Breast epithelium (tissue), 4 donors: ENCODE data around the gene TRIM33. TPM values are rescaled to one million over a fixed set of nuclear protein-coding genes. Genes with fewer than 3 reads are reported as not detected.
"Not testable (repeated sequence)": the region's sequence is repeated elsewhere in the genome, so short reads cannot be mapped to it uniquely, and the experiment has no call there.

ENCODE experiments used
- DNase-seq, 2 donors: peaks; one replicate each; pipeline ENCODE4 v3.0.0-alpha.2; 2019; ENCODE audit warnings: low spot score in 2 of 2
- H3K27ac ChIP-seq, 2 donors: fragments of 200-600 bp; sonication (generic) in 1 of 2; one replicate each; pipeline ENCODE4 v1.5.1; 2016 to 2019; ENCODE audit warnings: mild to moderate bottlenecking in 1 of 2
- H3K27me3 ChIP-seq, 2 donors: fragments of 200-600 bp; sonication (generic) in 1 of 2; one replicate each; pipeline versions ENCODE4 v1.5.1 to v1.6.0; 2017 to 2019; ENCODE audit warnings: control low read depth in 1 of 2, mild to moderate bottlenecking in 1 of 2
- H3K36me3 ChIP-seq: fragments of 200-600 bp; one replicate; pipeline ENCODE4 v1.5.1; 2019
- H3K4me1 ChIP-seq, 2 donors: fragments of 200-600 bp; sonication (generic); one replicate each; pipeline ENCODE4 v1.5.1; 2016 to 2019; ENCODE audit warnings: control low read depth in 1 of 2
- H3K4me3 ChIP-seq, 3 donors: fragments of 200-600 bp; sonication (generic); 1 replicate in 2 of 3; 2 replicates in 1 of 3; pipeline ENCODE4 v1.5.1; 2016 to 2019; ENCODE audit warnings: mild to moderate bottlenecking in 3 of 3, moderate library complexity in 2 of 3
- H3K9me3 ChIP-seq, 2 donors: fragments of 200-600 bp; sonication (generic) in 1 of 2; one replicate each; pipeline ENCODE4 v1.5.1; 2016 to 2019; ENCODE audit warnings: control low read depth in 1 of 2
- POLR2A ChIP-seq: fragments of 450-650 bp; IDR thresholded peaks from one replicate; pipeline ENCODE4 v1.6.1; 2016; ENCODE audit warnings: antibody characterized with exemption, mild to moderate bottlenecking, moderate library complexity
- POLR2AphosphoS5 ChIP-seq, 3 donors: sonication (generic); formaldehyde crosslinking; IDR thresholded peaks; one replicate each; pipeline ENCODE4 v1.6.1; 2017; ENCODE audit warnings: antibody characterized with exemption in 3 of 3
- intact Hi-C: fragments of 100-400 bp; cut with DNase I; formaldehyde crosslinking; loops from one replicate; pipeline ENCODE4 v1.15.1; 2023; ENCODE audit warnings: low total_unique reads
- total RNA-seq, 3 donors: library from RNA; depleted of rRNA; stranded (reverse); fragments of >200 nt; gene quantifications; one replicate each; pipeline ENCODE4 v1.1.0, GENCODE V29; 2016
- TF ChIP-seq, protein P1 (sequence below), 3 donors: fragments of 450-650 bp; IDR thresholded peaks; one replicate each; pipeline ENCODE4 v1.5.1; 2016 to 2017; ENCODE audit warnings: antibody characterized with exemption in 3 of 3, mild to moderate bottlenecking in 3 of 3, moderate library complexity in 3 of 3

Gene TRIM33
- total RNA-seq, 3 donors from 2014 or later, result 40.8 to 80.9 (median 56.4) TPM

DNA sequence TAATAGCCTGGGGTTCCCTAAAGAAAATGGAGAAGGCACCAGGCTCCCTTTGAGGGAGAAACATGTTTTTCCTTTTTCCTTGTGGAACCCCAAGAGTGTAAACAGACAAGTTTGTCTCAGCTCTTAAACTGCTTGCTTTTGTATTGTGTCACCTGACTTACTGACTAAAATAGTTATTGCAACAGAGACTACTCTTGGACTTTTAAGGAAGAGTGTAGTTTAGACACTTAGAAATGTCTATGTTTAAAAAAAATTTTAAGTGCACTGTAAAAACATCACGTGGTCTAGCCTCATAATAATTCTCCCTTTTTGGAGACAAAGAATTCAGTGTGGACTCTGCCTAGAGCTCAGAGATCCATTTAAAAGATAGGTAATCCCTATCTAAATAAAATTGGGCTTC, 141.1 kb downstream of the TRIM33 start:
- intact Hi-C loops, result loop anchor here (10.0 kb wide), 1 partner anchor 1035 kb away; no protein-coding TSS in a partner anchor
- no peak for TF ChIP-seq POLR2A
- TF ChIP-seq, protein P1, sequence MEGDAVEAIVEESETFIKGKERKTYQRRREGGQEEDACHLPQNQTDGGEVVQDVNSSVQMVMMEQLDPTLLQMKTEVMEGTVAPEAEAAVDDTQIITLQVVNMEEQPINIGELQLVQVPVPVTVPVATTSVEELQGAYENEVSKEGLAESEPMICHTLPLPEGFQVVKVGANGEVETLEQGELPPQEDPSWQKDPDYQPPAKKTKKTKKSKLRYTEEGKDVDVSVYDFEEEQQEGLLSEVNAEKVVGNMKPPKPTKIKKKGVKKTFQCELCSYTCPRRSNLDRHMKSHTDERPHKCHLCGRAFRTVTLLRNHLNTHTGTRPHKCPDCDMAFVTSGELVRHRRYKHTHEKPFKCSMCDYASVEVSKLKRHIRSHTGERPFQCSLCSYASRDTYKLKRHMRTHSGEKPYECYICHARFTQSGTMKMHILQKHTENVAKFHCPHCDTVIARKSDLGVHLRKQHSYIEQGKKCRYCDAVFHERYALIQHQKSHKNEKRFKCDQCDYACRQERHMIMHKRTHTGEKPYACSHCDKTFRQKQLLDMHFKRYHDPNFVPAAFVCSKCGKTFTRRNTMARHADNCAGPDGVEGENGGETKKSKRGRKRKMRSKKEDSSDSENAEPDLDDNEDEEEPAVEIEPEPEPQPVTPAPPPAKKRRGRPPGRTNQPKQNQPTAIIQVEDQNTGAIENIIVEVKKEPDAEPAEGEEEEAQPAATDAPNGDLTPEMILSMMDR (IDR thresholded peaks at IDR 0.05), result no peak
- TF ChIP-seq POLR2AphosphoS5 (IDR thresholded peaks at IDR 0.05), result no peak
- H3K9me3 ChIP-seq, result peaks cover 1 to 20% of the 10 kb centered on the region in 2 donors
- H3K27me3 ChIP-seq, result no peaks in the 10 kb centered on the region
- DNase-seq, result no peak
- H3K36me3 ChIP-seq, result no peaks in the 10 kb centered on the region
- H3K27ac ChIP-seq, result no peak overlapping the region
- no peaks in the 10 kb centered on the region for H3K4me1 ChIP-seq
- no peak overlapping the region for H3K4me3 ChIP-seq

DNA sequence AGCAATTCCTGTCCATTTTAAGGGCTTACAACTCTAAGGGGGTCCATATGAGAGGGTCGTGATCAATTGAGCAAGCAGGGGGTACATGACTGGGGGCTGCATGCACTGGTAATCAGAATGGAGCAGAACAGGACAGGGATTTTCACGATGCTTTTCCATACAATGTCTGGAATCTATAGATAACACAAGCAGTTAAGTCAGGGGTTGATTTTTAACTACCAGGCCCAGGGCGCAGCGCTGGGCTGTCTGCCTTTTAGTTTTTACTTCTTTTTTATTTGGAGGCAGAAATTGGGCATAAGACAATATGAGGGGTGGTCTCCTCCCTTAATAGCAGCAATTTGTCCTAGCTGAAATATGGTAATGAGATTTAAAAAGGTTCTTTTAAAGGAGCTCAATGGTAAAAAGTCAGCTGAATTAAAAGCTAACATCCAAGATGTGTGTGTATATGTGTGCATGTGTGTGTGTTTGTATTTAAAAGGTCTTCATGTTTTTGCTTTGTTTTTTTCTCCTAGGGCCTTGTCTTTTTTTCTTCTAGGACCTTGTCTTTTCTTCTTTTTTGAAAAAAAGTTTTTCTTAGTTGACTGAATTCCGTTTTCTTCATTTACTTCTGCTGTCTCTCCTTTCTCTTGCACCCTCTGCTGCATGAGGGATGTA, 141.6 kb downstream of the TRIM33 start:
- not testable (repeated sequence) for DNase-seq, H3K4me3 ChIP-seq, H3K4me1 ChIP-seq, H3K36me3 ChIP-seq, H3K27me3 ChIP-seq
- intact Hi-C loops, result loop anchor here (10.0 kb wide), 1 partner anchor 1035 kb away; no protein-coding TSS in a partner anchor
- Histone ChIP-seq H3K27ac (peak overlapping the region in 1 of 2 donors; percentile 32), H3K9me3 (peaks cover 7 to 20% of the 10 kb centered on the region in 2 donors)

DNA sequence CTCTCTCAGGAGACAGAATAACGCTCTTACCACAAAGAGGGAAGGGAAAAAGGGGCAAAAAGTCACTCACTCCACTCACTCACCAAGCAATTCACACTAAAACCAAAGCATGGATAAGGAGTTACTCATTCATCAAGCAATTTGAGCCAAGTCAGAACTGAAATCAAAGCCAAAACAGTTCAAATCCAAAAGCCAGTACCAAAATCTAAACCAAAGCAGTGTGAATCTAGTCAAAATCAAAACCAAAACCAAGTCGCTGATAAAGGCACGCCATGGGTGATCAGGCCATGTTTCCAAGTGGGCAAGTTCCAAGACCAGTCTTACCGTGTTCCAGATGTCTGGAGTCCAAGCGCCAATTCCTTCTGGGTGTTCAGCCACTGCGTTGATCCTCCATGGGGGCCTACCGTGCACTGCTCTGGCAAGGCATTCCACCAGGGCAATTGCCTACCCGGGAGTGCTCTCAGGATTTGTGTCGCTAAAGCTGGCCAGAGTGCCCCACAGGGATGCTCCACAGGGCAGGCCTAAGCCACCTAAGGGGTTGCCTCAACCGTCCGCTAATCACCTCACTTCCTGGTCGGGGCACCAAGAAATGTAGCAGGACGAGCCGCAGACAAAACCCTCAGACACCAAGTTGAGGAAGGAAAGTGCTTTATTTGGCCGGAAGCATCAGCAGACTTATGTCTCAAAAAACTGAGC, 142.3 kb downstream of the TRIM33 start:
- peaks cover 14 to 20% of the 10 kb centered on the region in 2 donors for H3K9me3 ChIP-seq
- H3K27me3 ChIP-seq, result no peaks in the 10 kb centered on the region
- peak overlapping the region in 1 of 2 donors; percentile 32 for H3K27ac ChIP-seq
- DNase-seq, result no peak
- no peaks in the 10 kb centered on the region for H3K4me1 ChIP-seq
- intact Hi-C loops, result loop anchor here (10.0 kb wide), 1 partner anchor 1036 kb away; no protein-coding TSS in a partner anchor
- no peaks in the 10 kb centered on the region for H3K36me3 ChIP-seq
- H3K4me3 ChIP-seq, result no peak overlapping the region
- TF ChIP-seq, protein P1 (IDR thresholded peaks at IDR 0.05), result no peak
- TF ChIP-seq POLR2A (no peak), POLR2AphosphoS5 (IDR thresholded peaks at IDR 0.05) (no peak)

DNA sequence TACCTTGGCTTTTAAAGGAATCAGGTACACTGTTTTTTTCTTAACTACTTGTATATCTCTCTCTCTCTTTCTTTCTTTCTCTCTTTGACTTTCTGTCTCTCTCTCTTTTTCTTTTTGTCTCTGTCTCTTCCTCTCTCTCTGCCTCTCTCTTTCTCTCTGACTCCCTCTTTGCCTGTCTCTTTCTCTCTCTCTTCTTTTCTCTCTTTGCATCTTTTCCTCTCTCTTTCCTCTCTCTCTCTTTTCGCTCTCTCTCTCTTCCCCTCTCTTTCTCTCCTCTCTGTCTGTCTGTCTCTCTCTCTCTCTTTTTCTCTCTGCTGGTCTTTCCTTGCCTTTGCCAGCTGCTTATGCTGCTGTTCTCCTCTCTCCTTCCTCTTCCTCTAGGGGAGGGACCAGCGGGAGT, 143.2 kb downstream of the TRIM33 start:
- Histone ChIP-seq H3K36me3 (no peaks in the 10 kb centered on the region), H3K4me1 (no peaks in the 10 kb centered on the region), H3K4me3 (no peak overlapping the region), H3K9me3 (peaks cover 23% of the 10 kb centered on the region in 2 donors), H3K27me3 (no peaks in the 10 kb centered on the region), H3K27ac (no peak overlapping the region)
- no peak for TF ChIP-seq POLR2AphosphoS5 (IDR thresholded peaks at IDR 0.05)
- no peak for TF ChIP-seq POLR2A
- TF ChIP-seq, protein P1 (IDR thresholded peaks at IDR 0.05), result no peak
- intact Hi-C loops, result loop anchor here (10.0 kb wide), 1 partner anchor 1037 kb away; no protein-coding TSS in a partner anchor
- DNase-seq, result no peak

DNA sequence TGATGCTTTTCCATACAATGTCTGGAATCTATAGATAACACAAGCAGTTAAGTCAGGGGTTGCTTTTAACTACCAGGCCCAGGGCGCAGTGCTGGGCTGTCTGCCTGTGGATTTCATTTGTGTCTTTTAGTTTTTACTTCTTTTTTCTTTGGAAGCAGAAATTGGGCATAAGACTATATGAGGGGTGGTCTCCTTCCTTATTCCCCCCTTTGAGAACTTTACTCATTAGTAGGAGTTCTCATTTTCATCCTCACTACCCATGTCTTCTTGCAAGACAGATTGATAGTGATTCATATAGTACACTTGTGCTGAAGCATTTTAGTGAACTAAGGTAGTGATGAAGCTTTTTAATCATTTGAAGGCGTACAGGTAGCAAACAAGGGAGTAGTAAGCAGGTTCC, 147.8 kb downstream of the TRIM33 start:
- H3K27me3 ChIP-seq, H3K27ac ChIP-seq, H3K4me3 ChIP-seq, H3K36me3 ChIP-seq, DNase-seq, H3K4me1 ChIP-seq: not testable (repeated sequence)
- H3K9me3 ChIP-seq, result peaks cover 26 to 27% of the 10 kb centered on the region in 2 donors
- intact Hi-C loops, result loop anchor here (10.0 kb wide), 1 partner anchor 1042 kb away; no protein-coding TSS in a partner anchor

DNA sequence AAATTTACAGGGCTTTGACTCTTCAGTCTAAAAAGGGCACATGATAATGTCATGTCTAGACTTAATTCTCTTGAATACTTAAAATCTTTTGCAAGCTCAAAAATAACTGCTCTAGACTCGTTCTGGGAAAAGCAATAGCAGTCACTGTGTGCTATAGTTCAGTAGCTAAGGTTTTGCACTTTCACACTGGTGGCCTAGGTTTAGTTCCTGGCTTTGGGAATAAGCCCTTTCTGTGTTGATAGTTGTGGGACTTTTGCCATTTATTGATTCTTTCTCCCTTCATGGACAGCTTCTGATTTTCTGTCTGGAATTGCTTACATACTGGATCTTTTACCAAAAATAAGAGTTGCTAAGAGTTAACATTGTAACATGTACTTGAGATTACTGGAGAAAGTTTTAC, 151.2 kb downstream of the TRIM33 start:
- Histone ChIP-seq H3K9me3 (peaks cover 23 to 24% of the 10 kb centered on the region in 2 donors), H3K36me3 (no peaks in the 10 kb centered on the region), H3K27ac (no peak overlapping the region), H3K4me1 (no peaks in the 10 kb centered on the region), H3K4me3 (no peak overlapping the region), H3K27me3 (no peaks in the 10 kb centered on the region)
- DNase-seq, result no peak
- intact Hi-C loops, result loop anchor here (5.0 to 10.0 kb wide), 2 partner anchors 507 to 1045 kb away; no protein-coding TSS in a partner anchor
- no peak for TF ChIP-seq POLR2AphosphoS5 (IDR thresholded peaks at IDR 0.05)
